Peyer's patch (tissue), 4 donors: ENCODE data around the gene CTLA4.

ENCODE experiments used
- POLR2A ChIP-seq, 2 donors: fragments of 450-650 bp; IDR thresholded peaks; one replicate each; pipeline ENCODE4 v1.5.1; 2017; ENCODE audit warnings: antibody characterized with exemption in 2 of 2, mild to moderate bottlenecking in 2 of 2, moderate library complexity in 2 of 2
- TF ChIP-seq, protein P1 (sequence below), 6 experiments: fragments of 450-650 bp in 4 of 6; fragments of 200-600 bp in 2 of 6; sonication (generic) in 1 of 6; IDR thresholded peaks; one replicate each; pipeline ENCODE4 v1.5.1; 2017 to 2019; ENCODE audit warnings: antibody characterized with exemption in 6 of 6, mild to moderate bottlenecking in 3 of 6, moderate library complexity in 1 of 6

DNA sequence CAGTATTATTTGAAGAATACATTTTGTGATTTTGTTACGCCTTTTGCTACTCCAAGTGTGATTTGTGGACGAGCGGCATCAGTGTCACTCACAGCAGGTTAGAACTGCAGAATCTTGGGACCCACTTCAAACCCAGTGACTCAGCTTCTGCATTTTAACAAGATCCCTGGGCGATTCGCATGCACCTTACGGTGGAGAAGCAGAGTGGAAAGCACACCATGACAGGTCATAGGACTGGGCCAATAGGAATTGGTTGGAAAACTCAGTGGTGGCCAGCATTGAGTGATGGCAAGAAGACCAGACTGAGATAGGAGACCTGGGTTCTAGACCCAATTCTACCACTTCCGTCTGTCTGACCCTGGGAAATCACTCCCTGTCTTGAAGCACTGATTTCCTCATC lies 26.3 kb downstream of the CTLA4 start:
- no peak for TF ChIP-seq POLR2A (IDR thresholded peaks at IDR 0.05)
- TF ChIP-seq, protein P1, sequence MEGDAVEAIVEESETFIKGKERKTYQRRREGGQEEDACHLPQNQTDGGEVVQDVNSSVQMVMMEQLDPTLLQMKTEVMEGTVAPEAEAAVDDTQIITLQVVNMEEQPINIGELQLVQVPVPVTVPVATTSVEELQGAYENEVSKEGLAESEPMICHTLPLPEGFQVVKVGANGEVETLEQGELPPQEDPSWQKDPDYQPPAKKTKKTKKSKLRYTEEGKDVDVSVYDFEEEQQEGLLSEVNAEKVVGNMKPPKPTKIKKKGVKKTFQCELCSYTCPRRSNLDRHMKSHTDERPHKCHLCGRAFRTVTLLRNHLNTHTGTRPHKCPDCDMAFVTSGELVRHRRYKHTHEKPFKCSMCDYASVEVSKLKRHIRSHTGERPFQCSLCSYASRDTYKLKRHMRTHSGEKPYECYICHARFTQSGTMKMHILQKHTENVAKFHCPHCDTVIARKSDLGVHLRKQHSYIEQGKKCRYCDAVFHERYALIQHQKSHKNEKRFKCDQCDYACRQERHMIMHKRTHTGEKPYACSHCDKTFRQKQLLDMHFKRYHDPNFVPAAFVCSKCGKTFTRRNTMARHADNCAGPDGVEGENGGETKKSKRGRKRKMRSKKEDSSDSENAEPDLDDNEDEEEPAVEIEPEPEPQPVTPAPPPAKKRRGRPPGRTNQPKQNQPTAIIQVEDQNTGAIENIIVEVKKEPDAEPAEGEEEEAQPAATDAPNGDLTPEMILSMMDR (IDR thresholded peaks at IDR 0.05) = no peak
